22Rv1 (cell line): ENCODE measurements around the gene NOX5.

Experiments used
- H3K27ac ChIP-seq: fragments of 450-650 bp; 2 replicates; pipeline ENCODE4 v1.5.1; 2017
- ZFX ChIP-seq: fragments of 450-650 bp; IDR thresholded peaks from 2 replicates; pipeline ENCODE4 v1.6.1; 2017; ENCODE audit warnings: antibody characterized with exemption, borderline replicate concordance
- TF ChIP-seq, protein P1 (sequence below): fragments of 450-650 bp; IDR thresholded peaks from 2 replicates; pipeline ENCODE4 v1.5.1; 2017; ENCODE audit warnings: mild to moderate bottlenecking

Gene NOX5

DNA sequence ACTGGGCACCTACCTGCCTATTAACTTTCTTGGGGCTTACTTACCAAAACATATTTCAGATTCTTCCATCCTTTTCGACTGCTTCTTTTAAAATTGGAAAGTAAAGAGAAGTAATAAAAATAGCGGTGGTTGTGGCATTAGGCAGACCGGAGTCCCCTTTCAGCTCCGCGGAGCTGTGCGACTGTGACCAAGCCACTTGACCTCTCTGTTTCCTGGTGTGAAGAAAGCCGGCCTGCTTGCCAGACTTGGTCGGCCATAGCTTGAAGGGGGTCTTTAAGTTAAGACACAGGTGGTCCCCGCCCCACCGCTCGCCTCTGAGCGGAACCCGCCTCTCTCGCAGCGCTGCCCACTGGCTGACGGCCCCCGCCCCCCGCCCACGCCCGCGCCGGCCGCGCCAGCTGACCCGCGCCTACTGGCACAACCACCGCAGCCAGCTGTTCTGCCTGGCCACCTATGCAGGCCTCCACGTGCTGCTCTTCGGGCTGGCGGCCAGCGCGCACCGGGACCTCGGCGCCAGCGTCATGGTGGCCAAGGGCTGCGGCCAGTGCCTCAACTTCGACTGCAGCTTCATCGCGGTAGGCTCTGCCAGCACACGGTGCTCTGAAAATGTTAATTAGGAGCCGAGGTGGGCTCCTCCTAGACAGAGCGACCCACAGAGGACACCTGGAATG lies 18.3 kb downstream of the NOX5 start:
- no peak for TF ChIP-seq ZFX
- TF ChIP-seq, protein P1, sequence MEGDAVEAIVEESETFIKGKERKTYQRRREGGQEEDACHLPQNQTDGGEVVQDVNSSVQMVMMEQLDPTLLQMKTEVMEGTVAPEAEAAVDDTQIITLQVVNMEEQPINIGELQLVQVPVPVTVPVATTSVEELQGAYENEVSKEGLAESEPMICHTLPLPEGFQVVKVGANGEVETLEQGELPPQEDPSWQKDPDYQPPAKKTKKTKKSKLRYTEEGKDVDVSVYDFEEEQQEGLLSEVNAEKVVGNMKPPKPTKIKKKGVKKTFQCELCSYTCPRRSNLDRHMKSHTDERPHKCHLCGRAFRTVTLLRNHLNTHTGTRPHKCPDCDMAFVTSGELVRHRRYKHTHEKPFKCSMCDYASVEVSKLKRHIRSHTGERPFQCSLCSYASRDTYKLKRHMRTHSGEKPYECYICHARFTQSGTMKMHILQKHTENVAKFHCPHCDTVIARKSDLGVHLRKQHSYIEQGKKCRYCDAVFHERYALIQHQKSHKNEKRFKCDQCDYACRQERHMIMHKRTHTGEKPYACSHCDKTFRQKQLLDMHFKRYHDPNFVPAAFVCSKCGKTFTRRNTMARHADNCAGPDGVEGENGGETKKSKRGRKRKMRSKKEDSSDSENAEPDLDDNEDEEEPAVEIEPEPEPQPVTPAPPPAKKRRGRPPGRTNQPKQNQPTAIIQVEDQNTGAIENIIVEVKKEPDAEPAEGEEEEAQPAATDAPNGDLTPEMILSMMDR: no peak
- 0 out of 2 replicates have a peak overlapping the region, but pooled peaks have one; percentile 10 for H3K27ac ChIP-seq

DNA sequence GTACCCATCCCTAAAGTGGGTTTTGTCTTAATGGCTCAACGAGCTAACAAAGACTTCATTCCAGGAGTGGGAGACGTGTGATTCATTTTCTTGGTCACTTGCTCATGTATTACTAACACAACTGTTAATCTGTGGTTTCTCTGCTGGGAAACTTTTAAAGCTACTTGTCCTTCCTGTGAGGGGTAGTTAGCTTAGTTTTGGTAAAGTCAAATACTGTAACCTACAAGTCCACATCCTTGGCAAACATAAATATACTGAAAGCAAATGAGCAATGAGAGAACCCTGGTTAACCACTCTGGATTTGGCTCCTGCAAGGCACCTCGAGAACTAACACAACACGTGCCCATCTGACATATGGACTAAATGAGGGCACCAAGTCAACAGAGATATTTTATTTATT lies 19.9 kb downstream of the NOX5 start:
- H3K27ac ChIP-seq: peak overlapping the region; percentile 68
- TF ChIP-seq, protein P1: no peak
- no peak for TF ChIP-seq ZFX

DNA sequence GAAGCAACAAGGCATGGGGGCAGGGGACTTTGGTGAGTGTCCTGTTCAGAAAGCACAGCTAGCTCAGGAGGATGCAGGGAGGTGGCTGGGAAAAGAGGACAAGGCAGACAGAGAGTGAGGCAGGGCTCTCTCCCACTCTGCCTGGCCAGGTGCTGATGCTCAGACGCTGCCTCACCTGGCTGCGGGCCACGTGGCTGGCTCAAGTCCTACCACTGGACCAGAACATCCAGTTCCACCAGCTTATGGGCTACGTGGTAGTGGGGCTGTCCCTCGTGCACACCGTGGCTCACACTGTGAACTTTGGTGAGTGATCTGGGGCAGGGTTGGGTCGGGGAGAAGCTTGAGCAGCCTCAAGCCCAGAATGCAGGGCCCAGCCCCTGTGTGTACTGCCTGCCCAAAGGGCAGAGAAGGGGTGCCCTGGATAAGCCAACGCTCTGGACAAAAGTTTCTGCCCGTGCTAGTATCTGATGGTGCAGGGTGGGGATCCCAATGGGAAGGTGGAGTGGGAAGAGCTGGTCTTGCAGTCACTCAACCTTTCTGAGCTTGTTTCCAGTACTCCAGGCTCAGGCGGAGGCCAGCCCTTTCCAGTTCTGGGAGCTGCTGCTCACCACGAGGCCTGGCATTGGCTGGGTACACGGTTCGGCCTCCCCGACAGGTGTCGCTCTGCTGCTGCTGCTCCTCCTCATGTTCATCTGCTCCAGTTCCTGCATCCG lies 20.9 kb downstream of the NOX5 start:
- peak overlapping the region; percentile 68 for H3K27ac ChIP-seq
- no peak for TF ChIP-seq ZFX
- TF ChIP-seq, protein P1: peak; percentile 94

DNA sequence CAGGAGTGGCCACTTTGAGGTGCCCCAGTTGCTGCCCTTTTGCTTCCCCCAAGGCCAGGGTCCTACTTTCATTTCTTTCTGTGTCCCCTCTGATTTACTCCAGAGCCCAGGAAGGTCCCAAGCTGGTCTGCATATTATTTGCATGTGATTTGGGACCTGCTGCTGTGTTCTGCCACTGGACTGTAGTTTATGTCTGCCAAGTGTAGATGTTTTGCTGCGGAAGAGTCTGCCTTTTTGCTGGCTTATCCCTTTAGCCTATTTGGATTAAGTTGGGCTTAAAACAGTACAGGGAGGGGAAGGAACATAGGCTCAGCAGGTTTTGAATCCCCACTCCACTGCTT lies 21.4 kb downstream of the NOX5 start:
- TF ChIP-seq, protein P1: peak; percentile 72
- no peak for TF ChIP-seq ZFX
- peak overlapping the region; percentile 68; the same call in 1 of the 2 replicates for H3K27ac ChIP-seq

DNA sequence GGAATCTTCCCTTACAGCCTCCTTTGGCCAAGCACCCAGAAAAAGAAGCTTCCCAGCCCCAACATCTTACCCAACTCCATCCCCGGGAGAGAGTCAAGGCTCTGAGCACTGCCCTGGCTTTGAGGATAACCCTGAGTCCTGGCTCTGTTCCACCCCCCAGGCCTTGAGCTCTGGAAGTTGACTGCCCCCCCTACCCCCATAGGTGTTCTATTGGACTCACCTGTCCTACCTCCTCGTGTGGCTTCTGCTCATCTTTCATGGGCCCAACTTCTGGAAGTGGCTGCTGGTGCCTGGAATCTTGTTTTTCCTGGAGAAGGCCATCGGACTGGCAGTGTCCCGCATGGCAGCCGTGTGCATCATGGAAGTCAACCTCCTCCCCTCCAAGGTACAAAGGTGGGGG lies 22.3 kb downstream of the NOX5 start:
- no peak overlapping the region for H3K27ac ChIP-seq
- TF ChIP-seq, protein P1: no peak
- no peak for TF ChIP-seq ZFX

DNA sequence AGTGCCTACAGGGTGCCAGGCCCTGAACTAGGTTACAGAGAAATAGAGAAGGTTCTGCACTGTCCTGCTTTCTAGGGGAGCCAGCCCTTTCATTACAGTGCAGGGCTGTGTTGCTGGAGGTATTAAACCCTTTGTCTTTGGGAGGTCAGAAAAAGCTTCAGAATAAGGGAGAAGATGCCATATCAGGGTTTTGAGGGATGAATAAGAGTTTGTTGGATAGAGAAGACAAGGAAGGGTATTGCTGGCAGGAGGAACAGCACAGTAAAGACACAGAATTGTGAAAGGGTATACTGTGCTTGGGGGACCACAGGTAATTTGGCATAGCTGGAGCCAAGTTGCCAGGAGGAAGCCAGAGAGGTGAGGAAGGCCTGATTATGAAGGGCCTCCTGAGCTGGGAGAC lies 23.0 kb downstream of the NOX5 start:
- no peak overlapping the region for H3K27ac ChIP-seq
- TF ChIP-seq, protein P1: no peak
- no peak for TF ChIP-seq ZFX

DNA sequence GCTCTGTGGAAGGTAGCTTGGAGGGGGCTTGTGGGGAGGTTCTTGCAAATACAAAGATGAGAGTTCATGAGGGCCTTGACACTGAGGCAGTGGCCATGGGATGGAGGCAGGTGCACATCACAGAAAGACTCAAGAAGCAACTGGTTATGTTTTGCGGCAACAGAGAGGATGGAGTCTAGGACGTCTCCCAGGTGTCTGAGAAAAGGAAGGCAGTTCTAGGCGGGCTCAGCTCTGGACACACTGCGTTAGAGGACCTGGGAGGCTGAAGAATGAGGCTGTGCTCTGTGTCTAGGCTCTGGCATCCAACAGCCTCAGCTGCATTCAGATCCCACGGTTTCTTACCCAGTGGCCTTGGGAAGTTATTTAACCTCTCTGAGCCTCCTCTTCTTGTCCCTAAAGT lies 23.5 kb downstream of the NOX5 start:
- TF ChIP-seq, protein P1: no peak
- TF ChIP-seq ZFX: no peak
- H3K27ac ChIP-seq: no peak overlapping the region
